ENCODE measurements around the gene GLRX3. TPM values are rescaled to one million over a fixed set of nuclear protein-coding genes. Genes with fewer than 3 reads are reported as not detected.
"Not testable (repeated sequence)": the region's sequence is repeated elsewhere in the genome, so short reads cannot be mapped to it uniquely, and the experiment has no call there.

GLRX3 gene
- polyA plus RNA-seq, 1 donor, result 66.0 TPM

GRCh38 chr10:130111113-130111851 is 24.9 kb upstream of the GLRX3 start:
- Histone ChIP-seq H3K9me3 (ENCODE audit: control insufficient read depth, low read depth, low read length) (no peaks in the 10 kb centered on the region), H3K27ac (ENCODE audit: low read length) (peak overlapping the region; percentile 91), H3K4me1 (ENCODE audit: control insufficient read depth, insufficient read depth, low read length) (peaks cover 16% of the 10 kb centered on the region), H3K4me3 (ENCODE audit: low read length) (peak overlapping the region; percentile 71), H3K36me3 (ENCODE audit: control insufficient read depth, insufficient read depth, low read length) (no peaks in the 10 kb centered on the region), H3K27me3 (ENCODE audit: control insufficient read depth, insufficient read depth, low read length) (no peaks in the 10 kb centered on the region)
- DNase-seq, result peak; percentile 96 to 99
- WGBS (ENCODE audit: insufficient coverage, low lambda C conversion rate), result no CpG with 5 or more reads among the region's 49 CpGs

GRCh38 chr10:130111852-130112180 is 24.4 kb upstream of the GLRX3 start:
- peak overlapping the region; percentile 91 for H3K27ac ChIP-seq (ENCODE audit: low read length)
- peak overlapping the region; percentile 71 for H3K4me3 ChIP-seq (ENCODE audit: low read length)
- H3K36me3 ChIP-seq (ENCODE audit: control insufficient read depth, insufficient read depth, low read length), result no peaks in the 10 kb centered on the region
- no peaks in the 10 kb centered on the region for H3K9me3 ChIP-seq (ENCODE audit: control insufficient read depth, low read depth, low read length)
- no peaks in the 10 kb centered on the region for H3K27me3 ChIP-seq (ENCODE audit: control insufficient read depth, insufficient read depth, low read length)
- peaks cover 16% of the 10 kb centered on the region for H3K4me1 ChIP-seq (ENCODE audit: control insufficient read depth, insufficient read depth, low read length)
- no CpG with 5 or more reads among the region's 6 CpGs for WGBS (ENCODE audit: insufficient coverage, low lambda C conversion rate)
- no peak for DNase-seq

- peaks cover 16% of the 10 kb centered on the region for H3K4me1 ChIP-seq (ENCODE audit: control insufficient read depth, insufficient read depth, low read length)
- H3K36me3 ChIP-seq (ENCODE audit: control insufficient read depth, insufficient read depth, low read length), result no peaks in the 10 kb centered on the region
- H3K27ac ChIP-seq (ENCODE audit: low read length), result no peak overlapping the region
- DNase-seq, result no peak
- H3K27me3 ChIP-seq (ENCODE audit: control insufficient read depth, insufficient read depth, low read length), result no peaks in the 10 kb centered on the region
- no peak overlapping the region for H3K4me3 ChIP-seq (ENCODE audit: low read length)
- H3K9me3 ChIP-seq (ENCODE audit: control insufficient read depth, low read depth, low read length), result no peaks in the 10 kb centered on the region
- 100% methylated on average over 1 of the region's 3 CpGs for WGBS (ENCODE audit: insufficient coverage, low lambda C conversion rate)
These were observed 23.4 kb upstream of the GLRX3 start for GRCh38 chr10:130112821-130113220.

GRCh38 chr10:130116942-130117341 is 19.2 kb upstream of the GLRX3 start:
- H3K9me3 ChIP-seq (ENCODE audit: control insufficient read depth, low read depth, low read length); H3K36me3 ChIP-seq (ENCODE audit: control insufficient read depth, insufficient read depth, low read length); H3K27ac ChIP-seq (ENCODE audit: low read length); H3K4me1 ChIP-seq (ENCODE audit: control insufficient read depth, insufficient read depth, low read length); H3K27me3 ChIP-seq (ENCODE audit: control insufficient read depth, insufficient read depth, low read length); DNase-seq; H3K4me3 ChIP-seq (ENCODE audit: low read length): not testable (repeated sequence)
- WGBS (ENCODE audit: insufficient coverage, low lambda C conversion rate), result no CpG with 5 or more reads among the region's 4 CpGs

- not testable (repeated sequence) for H3K27ac ChIP-seq (ENCODE audit: low read length); H3K4me1 ChIP-seq (ENCODE audit: control insufficient read depth, insufficient read depth, low read length); H3K9me3 ChIP-seq (ENCODE audit: control insufficient read depth, low read depth, low read length); DNase-seq; H3K36me3 ChIP-seq (ENCODE audit: control insufficient read depth, insufficient read depth, low read length); H3K27me3 ChIP-seq (ENCODE audit: control insufficient read depth, insufficient read depth, low read length); H3K4me3 ChIP-seq (ENCODE audit: low read length)
- WGBS (ENCODE audit: insufficient coverage, low lambda C conversion rate), result 50% methylated on average over 1 of the region's 6 CpGs
These were observed 18.7 kb upstream of the GLRX3 start for GRCh38 chr10:130117535-130117934.

- H3K36me3 ChIP-seq (ENCODE audit: control insufficient read depth, insufficient read depth, low read length), result no peaks in the 10 kb centered on the region
- no peak overlapping the region for H3K4me3 ChIP-seq (ENCODE audit: low read length)
- H3K27me3 ChIP-seq (ENCODE audit: control insufficient read depth, insufficient read depth, low read length), result no peaks in the 10 kb centered on the region
- H3K27ac ChIP-seq (ENCODE audit: low read length), result no peak overlapping the region
- no peaks in the 10 kb centered on the region for H3K4me1 ChIP-seq (ENCODE audit: control insufficient read depth, insufficient read depth, low read length)
- DNase-seq, result no peak
- H3K9me3 ChIP-seq (ENCODE audit: control insufficient read depth, low read depth, low read length), result no peaks in the 10 kb centered on the region
- no CpG with 5 or more reads among the region's 13 CpGs for WGBS (ENCODE audit: insufficient coverage, low lambda C conversion rate)
These were observed 14.6 kb upstream of the GLRX3 start for GRCh38 chr10:130121486-130122079.

- no peak overlapping the region for H3K4me3 ChIP-seq (ENCODE audit: low read length)
- 37% methylated on average over 3 of the region's 10 CpGs for WGBS (ENCODE audit: insufficient coverage, low lambda C conversion rate)
These were observed 8.7 kb upstream of the GLRX3 start for GRCh38 chr10:130127364-130128061.

GRCh38 chr10:130128062-130128781 is 8.0 kb upstream of the GLRX3 start:
- no peaks in the 10 kb centered on the region for H3K4me1 ChIP-seq (ENCODE audit: control insufficient read depth, insufficient read depth, low read length)
- no peak overlapping the region for H3K4me3 ChIP-seq (ENCODE audit: low read length)
- H3K27me3 ChIP-seq (ENCODE audit: control insufficient read depth, insufficient read depth, low read length), result peaks cover 23% of the 10 kb centered on the region
- no peak overlapping the region for H3K27ac ChIP-seq (ENCODE audit: low read length)
- no peak for DNase-seq
- WGBS (ENCODE audit: insufficient coverage, low lambda C conversion rate), result no CpG with 5 or more reads among the region's 3 CpGs
- H3K9me3 ChIP-seq (ENCODE audit: control insufficient read depth, low read depth, low read length), result no peaks in the 10 kb centered on the region
- no peaks in the 10 kb centered on the region for H3K36me3 ChIP-seq (ENCODE audit: control insufficient read depth, insufficient read depth, low read length)

More at GRCh38 chr10:130127364-130128061, 8.7 kb upstream of the GLRX3 start:
- Histone ChIP-seq H3K36me3 (ENCODE audit: control insufficient read depth, insufficient read depth, low read length) (no peaks in the 10 kb centered on the region), H3K27ac (ENCODE audit: low read length) (no peak overlapping the region), H3K27me3 (ENCODE audit: control insufficient read depth, insufficient read depth, low read length) (peaks cover 23% of the 10 kb centered on the region), H3K4me1 (ENCODE audit: control insufficient read depth, insufficient read depth, low read length) (no peaks in the 10 kb centered on the region), H3K9me3 (ENCODE audit: control insufficient read depth, low read depth, low read length) (no peaks in the 10 kb centered on the region)
- DNase-seq, result peak in 1 of 2 donors; percentile 42

- peaks cover 23% of the 10 kb centered on the region for H3K27me3 ChIP-seq (ENCODE audit: control insufficient read depth, insufficient read depth, low read length)
- no peak overlapping the region for H3K4me3 ChIP-seq (ENCODE audit: low read length)
- no CpG with 5 or more reads among the region's 27 CpGs for WGBS (ENCODE audit: insufficient coverage, low lambda C conversion rate)
- no peak for DNase-seq
- no peaks in the 10 kb centered on the region for H3K4me1 ChIP-seq (ENCODE audit: control insufficient read depth, insufficient read depth, low read length)
- H3K9me3 ChIP-seq (ENCODE audit: control insufficient read depth, low read depth, low read length), result no peaks in the 10 kb centered on the region
- H3K36me3 ChIP-seq (ENCODE audit: control insufficient read depth, insufficient read depth, low read length), result no peaks in the 10 kb centered on the region
- H3K27ac ChIP-seq (ENCODE audit: low read length), result no peak overlapping the region
These were observed 7.3 kb upstream of the GLRX3 start for GRCh38 chr10:130128922-130129321.

GRCh38 chr10:130135676-130136225 is 440 bp upstream of the GLRX3 start:
- Histone ChIP-seq H3K27me3 (ENCODE audit: control insufficient read depth, insufficient read depth, low read length) (peaks cover under 1% of the 10 kb centered on the region), H3K4me3 (ENCODE audit: low read length) (peak overlapping the region; percentile 75), H3K27ac (ENCODE audit: low read length) (peak overlapping the region; percentile 51), H3K4me1 (ENCODE audit: control insufficient read depth, insufficient read depth, low read length) (peaks cover 15% of the 10 kb centered on the region), H3K36me3 (ENCODE audit: control insufficient read depth, insufficient read depth, low read length) (no peaks in the 10 kb centered on the region), H3K9me3 (ENCODE audit: control insufficient read depth, low read depth, low read length) (no peaks in the 10 kb centered on the region)
- no CpG with 5 or more reads among the region's 17 CpGs for WGBS (ENCODE audit: insufficient coverage, low lambda C conversion rate)
- DNase-seq, result peak in 1 of 2 donors; percentile 5
